HFFc6 (cell line): Measurements from ENCODE around the gene BRINP3. TPM values are rescaled to one million over a fixed set of nuclear protein-coding genes. Genes with fewer than 3 reads are reported as not detected.

ENCODE experiments used
- DNase-seq: peaks from one replicate; pipeline ENCODE4 v3.0.0-alpha.2; 2018
- H3K27ac Mint-ChIP-seq: 2 replicates; pipeline ENCODE4 v1.8.0; 2020; ENCODE audit warnings: mild to moderate bottlenecking, mixed read lengths
- H3K27me3 Mint-ChIP-seq: 2 replicates; pipeline ENCODE4 v1.8.0; 2021; ENCODE audit warnings: mild to moderate bottlenecking, moderate library complexity, mixed read lengths; ENCODE audit not compliant: insufficient read depth
- H3K36me3 Mint-ChIP-seq: 2 replicates; pipeline ENCODE4 v1.8.0; 2021; ENCODE audit warnings: low read depth, mixed read lengths
- H3K4me1 Mint-ChIP-seq: 2 replicates; pipeline ENCODE4 v1.8.0; 2020; ENCODE audit warnings: low read depth, mixed read lengths
- H3K4me3 Mint-ChIP-seq: 2 replicates; pipeline ENCODE4 v1.8.0; 2020; ENCODE audit warnings: mild to moderate bottlenecking, moderate library complexity, mixed read lengths
- H3K9me3 Mint-ChIP-seq: 2 replicates; pipeline ENCODE4 v1.8.0; 2020; ENCODE audit warnings: mild to moderate bottlenecking, mixed read lengths
- total RNA-seq, 6 experiments: library from RNA; stranded (reverse); fragmentation: NEBNext Ultra II Directional; extraction: Animal tissue kit (Norgen Biotek cat#: 25700); gene quantifications; 2 replicates in 1 of 6; 3 replicates in 5 of 6; pipeline ENCODE4 v1.2.3, GENCODE V29; 2021
- TF ChIP-seq, protein P1 (sequence below): fragments of 200-600 bp; sonication (generic); IDR thresholded peaks from 2 replicates; pipeline ENCODE4 v1.5.0; 2021; ENCODE audit warnings: antibody characterized with exemption, mild to moderate bottlenecking

Gene BRINP3
- total RNA-seq, 6 experiments from 2014 or later: not detected

DNA sequence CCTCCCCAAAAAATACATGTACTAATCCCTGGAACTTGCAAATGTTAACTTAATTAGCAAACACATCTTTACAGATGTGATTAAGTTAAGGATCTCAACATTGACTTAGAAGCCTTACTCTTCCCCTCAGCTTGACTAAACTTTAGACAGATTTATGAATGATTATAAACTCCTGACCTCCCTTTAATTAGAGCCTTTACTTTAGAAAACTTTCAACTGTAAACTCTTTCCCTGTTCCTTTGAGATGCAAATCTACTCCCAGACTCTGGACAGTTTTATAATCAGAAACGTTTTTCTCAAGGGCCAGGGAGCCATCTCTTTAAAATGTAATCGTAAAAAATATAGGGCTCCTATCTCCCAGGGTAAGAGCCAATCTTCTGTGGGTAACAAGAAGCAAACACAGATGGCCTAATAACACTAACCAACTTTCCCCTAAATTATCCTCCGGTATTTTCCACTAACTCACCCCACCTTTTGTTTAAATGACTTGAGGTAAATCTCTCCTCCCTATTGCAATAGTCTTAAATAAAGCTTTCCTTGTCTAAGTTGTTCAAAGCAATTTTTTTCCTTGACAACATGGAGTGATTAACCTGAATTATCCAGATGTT lies 284.1 kb downstream of the BRINP3 start:
- Mint-ChIP-seq H3K27ac (no peak overlapping the region), H3K27me3 (no peaks in the 10 kb centered on the region), H3K9me3 (peaks cover 50% of the 10 kb centered on the region)

DNA sequence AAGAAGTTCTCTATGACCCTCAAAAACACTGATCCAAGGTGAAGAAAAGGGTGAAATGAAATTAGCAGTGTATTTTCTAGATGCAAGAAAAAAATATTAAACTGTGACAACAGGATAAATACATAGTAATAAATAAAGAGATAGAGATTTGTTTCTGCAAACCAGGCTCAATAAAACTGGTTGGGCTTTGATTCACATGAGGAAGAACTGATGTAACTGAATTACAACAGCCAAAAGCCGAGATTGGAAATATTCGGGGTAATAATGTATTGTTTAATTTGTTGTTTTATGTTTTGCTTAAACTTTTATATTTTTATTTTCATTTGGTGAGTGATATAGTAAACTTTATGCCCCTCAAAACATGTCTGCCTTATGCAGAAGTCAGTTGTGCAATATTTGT lies 285.0 kb downstream of the BRINP3 start:
- TF ChIP-seq, protein P1, sequence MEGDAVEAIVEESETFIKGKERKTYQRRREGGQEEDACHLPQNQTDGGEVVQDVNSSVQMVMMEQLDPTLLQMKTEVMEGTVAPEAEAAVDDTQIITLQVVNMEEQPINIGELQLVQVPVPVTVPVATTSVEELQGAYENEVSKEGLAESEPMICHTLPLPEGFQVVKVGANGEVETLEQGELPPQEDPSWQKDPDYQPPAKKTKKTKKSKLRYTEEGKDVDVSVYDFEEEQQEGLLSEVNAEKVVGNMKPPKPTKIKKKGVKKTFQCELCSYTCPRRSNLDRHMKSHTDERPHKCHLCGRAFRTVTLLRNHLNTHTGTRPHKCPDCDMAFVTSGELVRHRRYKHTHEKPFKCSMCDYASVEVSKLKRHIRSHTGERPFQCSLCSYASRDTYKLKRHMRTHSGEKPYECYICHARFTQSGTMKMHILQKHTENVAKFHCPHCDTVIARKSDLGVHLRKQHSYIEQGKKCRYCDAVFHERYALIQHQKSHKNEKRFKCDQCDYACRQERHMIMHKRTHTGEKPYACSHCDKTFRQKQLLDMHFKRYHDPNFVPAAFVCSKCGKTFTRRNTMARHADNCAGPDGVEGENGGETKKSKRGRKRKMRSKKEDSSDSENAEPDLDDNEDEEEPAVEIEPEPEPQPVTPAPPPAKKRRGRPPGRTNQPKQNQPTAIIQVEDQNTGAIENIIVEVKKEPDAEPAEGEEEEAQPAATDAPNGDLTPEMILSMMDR: no peak
- peaks cover 46% of the 10 kb centered on the region for H3K9me3 Mint-ChIP-seq
- H3K4me1 Mint-ChIP-seq: no peaks in the 10 kb centered on the region
- H3K4me3 Mint-ChIP-seq: no peak overlapping the region
- no peak overlapping the region for H3K27ac Mint-ChIP-seq
- no peaks in the 10 kb centered on the region for H3K27me3 Mint-ChIP-seq
- no peak for DNase-seq
- H3K36me3 Mint-ChIP-seq: no peaks in the 10 kb centered on the region

More for the DNA sequence above, 284.1 kb downstream of the BRINP3 start:
- TF ChIP-seq, protein P1: no peak
- no peaks in the 10 kb centered on the region for H3K4me1 Mint-ChIP-seq
- H3K36me3 Mint-ChIP-seq: no peaks in the 10 kb centered on the region; the same call in 1 of the 2 replicates
- no peak for DNase-seq
- no peak overlapping the region for H3K4me3 Mint-ChIP-seq

DNA sequence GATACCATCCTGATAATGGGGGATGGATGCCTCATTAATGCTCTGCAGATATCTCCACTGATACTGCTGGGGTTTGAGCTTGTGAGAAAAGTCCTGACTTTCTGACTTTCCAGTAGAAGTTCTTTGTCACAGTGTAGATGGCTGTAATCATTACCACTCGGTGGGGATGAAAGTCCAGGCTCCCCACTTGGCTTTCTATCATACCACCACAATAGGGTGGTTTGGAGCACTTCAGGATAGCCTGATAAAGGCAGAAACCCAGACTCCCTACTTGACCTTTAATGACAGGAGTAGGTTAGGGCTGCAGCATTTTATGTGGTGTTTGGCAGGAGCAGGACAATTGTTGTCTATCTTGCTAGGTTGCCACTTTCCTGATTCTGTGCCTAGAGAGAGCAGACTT lies 294.1 kb downstream of the BRINP3 start:
- Mint-ChIP-seq H3K9me3 (peaks cover 29% of the 10 kb centered on the region), H3K27ac (no peak overlapping the region), H3K4me1 (no peaks in the 10 kb centered on the region), H3K36me3 (no peaks in the 10 kb centered on the region; the same call in 1 of the 2 replicates), H3K27me3 (no peaks in the 10 kb centered on the region), H3K4me3 (no peak overlapping the region)
- no peak for DNase-seq
- TF ChIP-seq, protein P1: no peak

DNA sequence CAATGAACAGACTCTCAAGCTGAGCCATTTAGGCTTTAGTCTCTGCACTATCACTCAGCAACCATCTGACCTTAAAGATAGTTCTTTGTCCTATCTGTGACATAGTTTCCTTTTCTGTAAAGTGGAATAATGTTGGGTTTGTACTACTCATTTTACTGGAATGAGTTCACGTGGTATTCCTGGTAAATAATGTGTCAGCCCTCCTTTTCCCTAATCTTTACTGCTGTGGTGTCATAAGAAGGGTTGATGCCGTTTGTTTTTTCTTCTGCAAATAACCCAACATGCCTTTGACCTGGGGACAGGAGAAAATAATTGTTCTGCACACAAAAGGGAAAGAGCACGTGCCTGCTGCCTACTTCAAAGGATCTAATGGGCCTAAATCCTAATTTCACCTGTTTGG lies 297.8 kb downstream of the BRINP3 start:
- Mint-ChIP-seq H3K27ac (no peak overlapping the region), H3K9me3 (peaks cover 22% of the 10 kb centered on the region), H3K27me3 (no peaks in the 10 kb centered on the region), H3K4me3 (no peak overlapping the region), H3K36me3 (no peaks in the 10 kb centered on the region; the same call in 1 of the 2 replicates), H3K4me1 (no peaks in the 10 kb centered on the region)
- no peak for DNase-seq
- TF ChIP-seq, protein P1: no peak

DNA sequence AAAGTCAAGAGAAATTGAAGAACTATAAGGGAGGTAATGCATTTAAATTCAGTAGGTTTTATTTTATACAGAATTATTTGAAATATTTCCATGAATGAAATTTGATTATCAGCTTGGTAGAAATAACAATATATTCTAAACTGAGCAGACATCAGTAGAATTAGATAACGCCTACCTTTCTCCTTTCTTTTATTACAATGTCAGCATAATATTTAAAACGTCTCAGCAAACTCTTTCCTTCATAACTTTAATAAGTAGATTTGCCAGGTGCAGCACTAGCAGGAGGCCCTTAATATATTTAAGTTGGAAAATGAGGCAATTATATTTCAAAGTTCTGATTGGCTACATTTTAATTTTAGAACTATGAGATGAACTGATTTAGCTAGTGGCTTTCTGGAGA lies 298.8 kb downstream of the BRINP3 start:
- H3K36me3 Mint-ChIP-seq: no peaks in the 10 kb centered on the region
- H3K9me3 Mint-ChIP-seq: peaks cover 25% of the 10 kb centered on the region
- H3K27me3 Mint-ChIP-seq: no peaks in the 10 kb centered on the region
- no peak overlapping the region for H3K27ac Mint-ChIP-seq
- TF ChIP-seq, protein P1: no peak
- H3K4me1 Mint-ChIP-seq: no peaks in the 10 kb centered on the region
- DNase-seq: no peak
- H3K4me3 Mint-ChIP-seq: no peak overlapping the region
